Measurements from ENCODE around the gene CTIF. TPM values are rescaled to one million over a fixed set of nuclear protein-coding genes. Genes with fewer than 3 reads are reported as not detected.

Gene CTIF
- polyA plus RNA-seq, 1 donor from 2014 or later, result 50.2 TPM

- no peaks in the 10 kb centered on the region for H3K36me3 ChIP-seq (ENCODE audit: insufficient read depth, low read length)
- H3K27ac ChIP-seq (ENCODE audit: low read length), result peak overlapping the region; percentile 93
Measured at GRCh38 chr18:48656176-48656575, 117.3 kb downstream of the CTIF start.

DNA sequence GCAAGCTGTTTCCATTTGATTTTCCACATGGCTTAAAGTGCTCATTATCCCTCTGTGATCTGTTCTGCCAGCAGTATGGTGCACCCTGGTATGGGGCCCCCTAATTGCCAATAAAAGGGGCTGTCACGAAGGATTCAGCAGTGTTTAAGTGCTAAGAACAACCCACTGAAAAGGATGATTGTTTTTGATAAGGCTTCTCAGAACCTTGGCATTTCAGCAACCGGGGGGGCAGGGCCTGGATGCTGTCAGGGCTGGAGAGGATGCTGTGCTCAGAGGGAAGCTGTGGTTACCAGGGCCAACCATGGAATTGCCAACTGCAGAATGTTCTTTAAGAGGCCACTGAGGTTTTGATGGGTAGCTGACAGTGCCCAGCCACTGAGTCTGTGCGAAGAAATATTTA, 117.8 kb downstream of the CTIF start:
- peak overlapping the region; percentile 62 for H3K4me2 ChIP-seq (ENCODE audit: low read length)
- H3K79me2 ChIP-seq (replicated peaks; ENCODE audit: insufficient read depth, low read length), result peaks cover 15% of the 10 kb centered on the region

More at GRCh38 chr18:48656176-48656575, 117.3 kb downstream of the CTIF start:
- H3K79me2 ChIP-seq (replicated peaks; ENCODE audit: insufficient read depth, low read length), result peaks cover 12% of the 10 kb centered on the region
- no peaks in the 10 kb centered on the region for H3K27me3 ChIP-seq (ENCODE audit: insufficient read depth, low read depth, low read length)
- peak overlapping the region; percentile 59 for H3K4me3 ChIP-seq (ENCODE audit: low read length)
- peaks cover 3% of the 10 kb centered on the region for H3F3A ChIP-seq (ENCODE audit: insufficient read depth, low read length, poor library complexity, severe bottlenecking)
- peak overlapping the region; percentile 63 for H3K9ac ChIP-seq (ENCODE audit: low read length)
- no peaks in the 10 kb centered on the region for H4K20me1 ChIP-seq (ENCODE audit: insufficient read depth)
- no peaks in the 10 kb centered on the region for H3K9me3 ChIP-seq (ENCODE audit: low read length)
- peak overlapping the region; percentile 26 for H3K4me2 ChIP-seq (ENCODE audit: low read length)
- TF ChIP-seq CTCF (IDR thresholded peaks at IDR 0.05; ENCODE audit: poor library complexity, severe bottlenecking), result no peak
- TF ChIP-seq TAF1 (IDR thresholded peaks at IDR 0.05; ENCODE audit: low read depth), result no peak
- TF ChIP-seq POLR2AphosphoS5 (IDR thresholded peaks at IDR 0.05), result no peak
- TF ChIP-seq SMC3 (conservative IDR thresholded peaks at IDR 0.05; ENCODE audit: poor library complexity), result no peak
- no peak for TF ChIP-seq EP300 (conservative IDR thresholded peaks at IDR 0.05; ENCODE audit: poor library complexity, severe bottlenecking)
- no peak for TF ChIP-seq EZH2 (IDR thresholded peaks at IDR 0.05; ENCODE audit: borderline replicate concordance, insufficient read depth, low read length, poor library complexity, severe bottlenecking)
- TF ChIP-seq, protein P1, sequence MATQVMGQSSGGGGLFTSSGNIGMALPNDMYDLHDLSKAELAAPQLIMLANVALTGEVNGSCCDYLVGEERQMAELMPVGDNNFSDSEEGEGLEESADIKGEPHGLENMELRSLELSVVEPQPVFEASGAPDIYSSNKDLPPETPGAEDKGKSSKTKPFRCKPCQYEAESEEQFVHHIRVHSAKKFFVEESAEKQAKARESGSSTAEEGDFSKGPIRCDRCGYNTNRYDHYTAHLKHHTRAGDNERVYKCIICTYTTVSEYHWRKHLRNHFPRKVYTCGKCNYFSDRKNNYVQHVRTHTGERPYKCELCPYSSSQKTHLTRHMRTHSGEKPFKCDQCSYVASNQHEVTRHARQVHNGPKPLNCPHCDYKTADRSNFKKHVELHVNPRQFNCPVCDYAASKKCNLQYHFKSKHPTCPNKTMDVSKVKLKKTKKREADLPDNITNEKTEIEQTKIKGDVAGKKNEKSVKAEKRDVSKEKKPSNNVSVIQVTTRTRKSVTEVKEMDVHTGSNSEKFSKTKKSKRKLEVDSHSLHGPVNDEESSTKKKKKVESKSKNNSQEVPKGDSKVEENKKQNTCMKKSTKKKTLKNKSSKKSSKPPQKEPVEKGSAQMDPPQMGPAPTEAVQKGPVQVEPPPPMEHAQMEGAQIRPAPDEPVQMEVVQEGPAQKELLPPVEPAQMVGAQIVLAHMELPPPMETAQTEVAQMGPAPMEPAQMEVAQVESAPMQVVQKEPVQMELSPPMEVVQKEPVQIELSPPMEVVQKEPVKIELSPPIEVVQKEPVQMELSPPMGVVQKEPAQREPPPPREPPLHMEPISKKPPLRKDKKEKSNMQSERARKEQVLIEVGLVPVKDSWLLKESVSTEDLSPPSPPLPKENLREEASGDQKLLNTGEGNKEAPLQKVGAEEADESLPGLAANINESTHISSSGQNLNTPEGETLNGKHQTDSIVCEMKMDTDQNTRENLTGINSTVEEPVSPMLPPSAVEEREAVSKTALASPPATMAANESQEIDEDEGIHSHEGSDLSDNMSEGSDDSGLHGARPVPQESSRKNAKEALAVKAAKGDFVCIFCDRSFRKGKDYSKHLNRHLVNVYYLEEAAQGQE (IDR thresholded peaks at IDR 0.05; ENCODE audit: borderline replicate concordance), result no peak
- no peak for TF ChIP-seq MXI1 (conservative IDR thresholded peaks at IDR 0.05; ENCODE audit: poor library complexity, severe bottlenecking)
- no peak for TF ChIP-seq RAD21 (conservative IDR thresholded peaks at IDR 0.05)
- no peak overlapping the region for H2AFZ ChIP-seq (ENCODE audit: low read depth, low read length)
- H3K9me2 ChIP-seq (ENCODE audit: insufficient read depth, low read length), result no peaks in the 10 kb centered on the region

More for the DNA sequence above, 117.8 kb downstream of the CTIF start:
- Histone ChIP-seq H2AFZ (ENCODE audit: low read depth, low read length) (no peak overlapping the region), H4K20me1 (ENCODE audit: insufficient read depth) (no peaks in the 10 kb centered on the region), H3K27ac (ENCODE audit: low read length) (peak overlapping the region; percentile 93), H3K9ac (ENCODE audit: low read length) (peak overlapping the region; percentile 63), H3K4me3 (ENCODE audit: low read length) (peak overlapping the region; percentile 59), H3K9me2 (ENCODE audit: insufficient read depth, low read length) (no peaks in the 10 kb centered on the region), H3K27me3 (ENCODE audit: insufficient read depth, low read depth, low read length) (no peaks in the 10 kb centered on the region), H3F3A (ENCODE audit: insufficient read depth, low read length, poor library complexity, severe bottlenecking) (peaks cover 3% of the 10 kb centered on the region), H3K36me3 (ENCODE audit: insufficient read depth, low read length) (no peaks in the 10 kb centered on the region), H3K9me3 (ENCODE audit: low read length) (no peaks in the 10 kb centered on the region)
- TF ChIP-seq EP300 (conservative IDR thresholded peaks at IDR 0.05; ENCODE audit: poor library complexity, severe bottlenecking), result peak; percentile 88
- TF ChIP-seq, protein P1 (IDR thresholded peaks at IDR 0.05; ENCODE audit: borderline replicate concordance), result peak; percentile 75
- TF ChIP-seq POLR2AphosphoS5 (IDR thresholded peaks at IDR 0.05), result peak; percentile 91
- TF ChIP-seq SMC3 (conservative IDR thresholded peaks at IDR 0.05; ENCODE audit: poor library complexity), result peak; percentile 43
- no peak for TF ChIP-seq TAF1 (IDR thresholded peaks at IDR 0.05; ENCODE audit: low read depth)
- peak; percentile 44 for TF ChIP-seq RAD21 (conservative IDR thresholded peaks at IDR 0.05)
- no peak for TF ChIP-seq CTCF (IDR thresholded peaks at IDR 0.05; ENCODE audit: poor library complexity, severe bottlenecking)
- peak; percentile 64 for TF ChIP-seq MXI1 (conservative IDR thresholded peaks at IDR 0.05; ENCODE audit: poor library complexity, severe bottlenecking)
- TF ChIP-seq EZH2 (IDR thresholded peaks at IDR 0.05; ENCODE audit: borderline replicate concordance, insufficient read depth, low read length, poor library complexity, severe bottlenecking), result no peak

All from neural cell (in vitro differentiated cells).